Ectodermal cell (in vitro differentiated cells): ENCODE results near the gene FAM20C.
"Not testable (repeated sequence)": the region's sequence is repeated elsewhere in the genome, so short reads cannot be mapped to it uniquely, and the experiment has no call there.

Experiments
- H3K27ac ChIP-seq: 2 replicates; pipeline ENCODE4 v1.7.0; 2013; ENCODE audit warnings: mild to moderate bottlenecking, low read depth, low read length; ENCODE audit not compliant: insufficient read depth, poor library complexity, severe bottlenecking
- H3K27me3 ChIP-seq: 2 replicates; pipeline ENCODE4 v1.7.0; 2013; ENCODE audit warnings: mild to moderate bottlenecking, low read length; ENCODE audit not compliant: insufficient read depth, control insufficient read depth, poor library complexity, severe bottlenecking
- H3K36me3 ChIP-seq: one replicate; pipeline ENCODE4 v1.7.0; 2013; ENCODE audit warnings: low read length; ENCODE audit not compliant: control insufficient read depth, insufficient read depth
- H3K4me1 ChIP-seq: one replicate; pipeline ENCODE4 v1.7.0; 2013; ENCODE audit warnings: low read length; ENCODE audit not compliant: control insufficient read depth, insufficient read depth
- H3K4me3 ChIP-seq: 2 replicates; pipeline ENCODE4 v1.7.0; 2013; ENCODE audit warnings: low read depth, low read length, control low read depth; ENCODE audit not compliant: insufficient read depth
- H3K9me3 ChIP-seq: 2 replicates; pipeline ENCODE4 v1.7.0; 2013; ENCODE audit warnings: mild to moderate bottlenecking, low read length, moderate library complexity; ENCODE audit not compliant: control insufficient read depth
- WGBS, 2 experiments: methylation state at CpG; one replicate each; pipeline ENCODE4 v1.1.7; 2013; ENCODE audit warnings: missing lambda C conversion rate in 2 of 2; 5-methylcytosine and 5-hydroxymethylcytosine counted together

FAM20C gene

GRCh38 chr7:257647-257992, 65.2 kb downstream of the FAM20C start:
- WGBS, 2 experiments: 82 to 84% methylated on average over 5 of the region's 5 CpGs
- Histone ChIP-seq H3K27ac (no peak overlapping the region), H3K4me1 (no peaks in the 10 kb centered on the region), H3K27me3 (no peaks in the 10 kb centered on the region), H3K36me3 (no peaks in the 10 kb centered on the region), H3K9me3 (peaks cover 2% of the 10 kb centered on the region), H3K4me3 (no peak overlapping the region)

DNA sequence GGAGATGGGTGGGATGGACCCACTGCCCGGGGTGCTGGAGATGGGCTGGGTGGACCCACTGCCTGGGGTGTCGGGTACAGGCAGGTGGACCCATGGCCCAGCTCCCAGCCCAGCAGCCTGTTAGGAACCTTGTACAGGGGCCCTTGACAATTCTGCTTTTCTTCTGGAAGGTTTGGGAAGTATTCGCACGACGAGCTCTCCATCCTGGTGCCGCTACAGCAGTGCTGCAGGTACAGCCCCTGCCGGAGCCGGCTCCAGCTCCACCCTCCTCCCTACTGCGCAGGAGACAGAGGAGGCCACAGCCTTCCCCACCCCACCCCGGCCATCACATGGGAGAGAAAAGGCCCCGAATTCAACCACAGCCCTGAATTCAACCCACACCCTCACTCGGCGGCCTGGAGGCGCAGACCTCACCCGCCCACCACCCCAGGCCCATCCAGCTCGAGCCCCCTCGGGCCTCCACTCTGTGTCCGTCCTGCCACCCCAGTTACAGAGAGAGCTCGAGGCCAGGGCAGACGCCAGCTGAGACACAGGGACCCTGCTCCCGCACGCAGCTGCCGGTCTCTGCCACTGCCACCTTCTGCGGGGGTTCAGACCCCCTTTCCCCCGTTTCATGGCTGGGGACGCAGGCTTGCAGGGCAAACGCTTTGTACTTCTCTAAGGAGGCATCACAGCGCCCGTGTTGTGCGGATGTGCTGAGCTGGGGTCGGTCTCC, 66.3 kb downstream of the FAM20C start:
- H3K36me3 ChIP-seq: no peaks in the 10 kb centered on the region
- peaks cover 2% of the 10 kb centered on the region for H3K9me3 ChIP-seq
- H3K27me3 ChIP-seq: no peaks in the 10 kb centered on the region
- no peaks in the 10 kb centered on the region for H3K4me1 ChIP-seq
- whole genome bisulfite sequencing, 2 experiments: 93 to 94% methylated on average over 31 of the region's 31 CpGs
- H3K4me3 ChIP-seq: no peak overlapping the region
- H3K27ac ChIP-seq: no peak overlapping the region

DNA sequence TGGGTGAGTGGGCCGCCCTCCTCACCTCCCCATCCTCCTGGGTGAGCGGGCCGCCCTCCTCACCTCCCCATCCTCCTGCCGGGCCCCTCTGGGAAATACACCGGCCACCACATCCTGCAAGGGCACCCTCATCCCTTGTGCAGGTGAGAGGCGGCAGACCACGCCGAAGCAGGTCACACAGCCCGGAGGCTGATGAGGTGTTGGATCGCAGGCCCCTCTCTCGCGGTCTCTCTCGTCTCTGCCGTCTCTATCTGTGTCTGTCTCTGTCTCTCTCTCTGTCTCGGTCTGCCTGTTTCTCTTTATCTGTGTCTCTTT, 66.8 kb downstream of the FAM20C start:
- WGBS, 2 experiments: 88 to 90% methylated on average over 15 of the region's 15 CpGs
- Histone ChIP-seq H3K27ac (no peak overlapping the region), H3K27me3 (no peaks in the 10 kb centered on the region), H3K9me3 (peaks cover 2% of the 10 kb centered on the region), H3K36me3 (no peaks in the 10 kb centered on the region), H3K4me1 (no peaks in the 10 kb centered on the region), H3K4me3 (no peak overlapping the region)

GRCh38 chr7:259751-260405, 67.5 kb downstream of the FAM20C start:
- H3K36me3 ChIP-seq: no peaks in the 10 kb centered on the region
- no peak overlapping the region for H3K27ac ChIP-seq
- H3K4me3 ChIP-seq: no peak overlapping the region
- no peaks in the 10 kb centered on the region for H3K4me1 ChIP-seq
- WGBS, 2 experiments: 89 to 90% methylated on average over 41 to 44 of the region's 44 CpGs
- peaks cover 2% of the 10 kb centered on the region for H3K9me3 ChIP-seq
- H3K27me3 ChIP-seq: no peaks in the 10 kb centered on the region

DNA sequence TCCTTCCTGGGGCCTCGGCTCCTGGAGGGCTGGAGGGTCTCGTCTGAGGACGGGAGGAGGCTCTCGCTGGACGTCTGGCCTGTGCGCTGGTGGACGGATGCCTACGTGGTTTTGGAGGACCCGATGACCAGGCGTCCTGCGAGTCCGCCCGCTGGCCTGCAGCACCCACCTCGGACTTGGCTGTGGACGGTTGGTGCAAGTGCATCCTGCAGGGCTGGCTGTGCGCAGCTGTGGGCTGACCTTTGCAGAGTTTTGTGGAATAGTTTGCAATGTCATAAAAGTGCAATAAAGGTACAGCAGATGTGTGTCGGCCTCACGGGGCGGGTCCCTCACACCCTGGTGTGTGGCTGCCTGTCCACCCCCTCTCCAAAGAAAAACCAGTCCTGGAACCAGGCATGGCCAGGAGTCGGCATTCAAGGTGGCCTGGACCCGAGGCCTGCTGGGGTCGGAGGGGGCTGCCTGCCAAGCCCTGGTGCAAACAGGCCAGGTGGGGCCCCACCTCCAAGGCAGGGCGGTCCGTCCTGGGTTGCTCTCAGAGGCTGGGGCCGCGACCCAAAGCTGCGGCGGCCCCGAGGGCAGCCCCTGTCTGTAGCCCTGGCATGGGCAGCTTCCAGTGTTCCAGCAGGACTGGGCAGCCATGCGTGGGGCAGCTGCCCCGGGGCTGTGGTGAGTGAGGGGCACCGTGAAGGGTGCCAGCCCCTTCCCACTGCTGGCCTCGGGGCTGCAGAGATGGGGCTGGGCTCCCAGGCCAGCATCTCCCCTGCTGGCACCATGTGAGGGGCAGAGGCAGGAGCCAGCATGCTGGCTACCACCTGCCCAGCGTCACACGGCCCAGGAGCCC, 68.3 kb downstream of the FAM20C start:
- Histone ChIP-seq H3K27ac (no peak overlapping the region), H3K4me3 (no peak overlapping the region), H3K36me3 (no peaks in the 10 kb centered on the region), H3K27me3 (no peaks in the 10 kb centered on the region), H3K9me3 (peaks cover 2% of the 10 kb centered on the region), H3K4me1 (no peaks in the 10 kb centered on the region)
- WGBS, 2 experiments: 90% methylated on average over 35 of the region's 35 CpGs

DNA sequence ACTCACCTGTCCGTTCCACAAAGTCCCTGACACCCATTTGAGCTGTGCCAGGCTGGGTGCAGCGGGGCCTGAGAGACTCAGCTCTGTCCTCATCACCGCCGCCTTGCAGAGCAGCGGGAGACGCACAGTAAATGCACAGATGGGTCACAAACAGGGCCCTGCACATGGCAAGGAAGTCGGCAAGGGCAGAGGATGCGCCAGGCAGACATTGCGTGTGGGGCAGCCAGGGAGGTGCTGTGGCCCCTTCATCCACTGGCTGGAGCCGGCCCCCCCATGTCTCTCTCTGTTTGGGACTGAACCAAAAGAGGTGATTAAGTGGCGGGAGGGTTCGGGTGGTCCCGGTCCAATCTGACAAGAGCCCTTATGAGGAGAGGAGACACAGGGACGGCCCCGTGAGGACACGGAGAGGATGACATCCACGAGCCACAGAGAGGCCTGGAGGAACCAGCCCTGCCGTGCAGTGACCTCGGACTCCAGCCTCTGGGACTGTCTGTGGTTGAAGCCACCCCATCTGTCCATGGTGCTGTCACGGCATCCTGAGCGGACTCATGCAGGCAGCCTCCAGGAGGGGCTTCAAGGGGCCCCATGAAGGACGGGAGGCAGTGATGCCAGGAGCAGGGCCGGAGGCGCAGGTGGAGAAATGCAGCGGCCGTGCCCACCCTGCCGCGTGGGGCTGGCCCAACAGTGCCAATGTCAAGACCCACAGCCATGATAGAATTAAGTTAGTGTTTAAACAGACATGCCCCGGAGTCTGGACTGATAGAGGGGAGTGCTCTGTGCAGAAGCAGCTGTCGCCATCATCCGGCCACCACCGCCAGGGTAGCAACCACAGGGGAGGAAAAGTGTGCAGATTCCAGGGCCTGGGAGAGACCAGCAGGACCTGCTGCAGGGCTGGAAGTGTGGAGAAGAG, 69.2 kb downstream of the FAM20C start:
- Histone ChIP-seq H3K4me1 (no peaks in the 10 kb centered on the region), H3K36me3 (no peaks in the 10 kb centered on the region), H3K27ac (no peak overlapping the region), H3K9me3 (peaks cover 2% of the 10 kb centered on the region), H3K27me3 (no peaks in the 10 kb centered on the region), H3K4me3 (no peak overlapping the region)
- WGBS, 2 experiments: 89 to 90% methylated on average over 32 of the region's 32 CpGs

DNA sequence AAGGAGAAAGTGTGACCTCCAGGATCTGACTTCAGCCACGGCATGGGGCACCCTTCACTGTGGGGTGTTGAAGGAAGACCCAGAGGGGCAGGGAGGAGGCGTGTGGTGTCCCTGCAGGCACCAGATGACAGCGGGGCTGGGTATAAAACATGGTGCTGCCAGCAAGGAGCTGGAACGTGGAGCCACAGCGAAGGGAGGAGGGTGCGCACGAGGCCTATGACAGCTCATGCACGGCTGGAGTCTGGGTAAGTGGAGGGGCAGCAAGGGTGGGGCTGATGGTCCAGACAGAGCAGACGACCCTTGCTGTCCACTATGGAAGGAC, 69.8 kb downstream of the FAM20C start:
- WGBS, 2 experiments: 95 to 96% methylated on average over 9 of the region's 9 CpGs
- Histone ChIP-seq H3K4me3 (no peak overlapping the region), H3K27me3 (no peaks in the 10 kb centered on the region), H3K27ac (no peak overlapping the region), H3K36me3 (no peaks in the 10 kb centered on the region), H3K4me1 (no peaks in the 10 kb centered on the region), H3K9me3 (peaks cover 2% of the 10 kb centered on the region)

- H3K36me3 ChIP-seq, H3K4me3 ChIP-seq, H3K27me3 ChIP-seq, H3K27ac ChIP-seq, H3K9me3 ChIP-seq, H3K4me1 ChIP-seq: not testable (repeated sequence)
- WGBS, 2 experiments: 85% methylated on average over 25 of the region's 31 CpGs
These were observed 70.4 kb downstream of the FAM20C start for GRCh38 chr7:262631-263311.

GRCh38 chr7:263483-264351, 71.3 kb downstream of the FAM20C start:
- WGBS, 2 experiments: 79 to 89% methylated on average over 12 to 21 of the region's 37 CpGs

More at GRCh38 chr7:263483-264351, 71.3 kb downstream of the FAM20C start:
- not testable (repeated sequence) for H3K4me3 ChIP-seq, H3K4me1 ChIP-seq, H3K27me3 ChIP-seq, H3K36me3 ChIP-seq, H3K27ac ChIP-seq, H3K9me3 ChIP-seq
